Esophagus mucosa (tissue), 1 donor: ENCODE measurements around the gene ADAMTSL5. TPM values are rescaled to one million over a fixed set of nuclear protein-coding genes. Genes with fewer than 3 reads are reported as not detected.
"Not testable (repeated sequence)": the region's sequence is repeated elsewhere in the genome, so short reads cannot be mapped to it uniquely, and the experiment has no call there.

Experiments
- ATAC-seq: fragments of 200-7000 bp; cut with Tn5 transposase; one replicate; pipeline ENCODE4 v1.9.1; 2020
- total RNA-seq: library from RNA; stranded (reverse); gene quantifications from one replicate; pipeline ENCODE4 v1.2.4, GENCODE V29; 2023
- donor health status: DM: yes; HTN: yes; CAD: no.

ADAMTSL5 gene
- total RNA-seq, 1 donor from 2014 or later = 6.7 TPM

DNA sequence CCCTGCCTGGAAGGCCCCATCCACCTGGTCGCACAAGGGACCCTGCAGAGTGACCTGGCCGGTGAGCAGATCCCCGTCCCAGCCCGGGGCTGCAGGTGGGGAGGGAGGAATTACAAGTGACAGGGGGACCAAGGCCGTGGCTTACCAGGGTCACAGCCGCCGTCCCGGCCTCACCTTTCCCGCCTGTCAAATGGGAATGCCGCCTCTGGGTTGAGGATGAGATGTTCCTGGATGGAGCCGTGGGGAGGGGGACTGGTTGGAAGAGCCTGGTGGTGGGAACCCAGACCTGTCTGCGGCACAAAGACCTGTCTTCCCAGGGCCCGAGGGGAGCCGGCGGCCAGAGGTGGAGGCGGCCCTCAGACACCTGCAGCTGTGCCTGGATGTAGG, 16.6 kb upstream of the ADAMTSL5 start:
- no peak for ATAC-seq

DNA sequence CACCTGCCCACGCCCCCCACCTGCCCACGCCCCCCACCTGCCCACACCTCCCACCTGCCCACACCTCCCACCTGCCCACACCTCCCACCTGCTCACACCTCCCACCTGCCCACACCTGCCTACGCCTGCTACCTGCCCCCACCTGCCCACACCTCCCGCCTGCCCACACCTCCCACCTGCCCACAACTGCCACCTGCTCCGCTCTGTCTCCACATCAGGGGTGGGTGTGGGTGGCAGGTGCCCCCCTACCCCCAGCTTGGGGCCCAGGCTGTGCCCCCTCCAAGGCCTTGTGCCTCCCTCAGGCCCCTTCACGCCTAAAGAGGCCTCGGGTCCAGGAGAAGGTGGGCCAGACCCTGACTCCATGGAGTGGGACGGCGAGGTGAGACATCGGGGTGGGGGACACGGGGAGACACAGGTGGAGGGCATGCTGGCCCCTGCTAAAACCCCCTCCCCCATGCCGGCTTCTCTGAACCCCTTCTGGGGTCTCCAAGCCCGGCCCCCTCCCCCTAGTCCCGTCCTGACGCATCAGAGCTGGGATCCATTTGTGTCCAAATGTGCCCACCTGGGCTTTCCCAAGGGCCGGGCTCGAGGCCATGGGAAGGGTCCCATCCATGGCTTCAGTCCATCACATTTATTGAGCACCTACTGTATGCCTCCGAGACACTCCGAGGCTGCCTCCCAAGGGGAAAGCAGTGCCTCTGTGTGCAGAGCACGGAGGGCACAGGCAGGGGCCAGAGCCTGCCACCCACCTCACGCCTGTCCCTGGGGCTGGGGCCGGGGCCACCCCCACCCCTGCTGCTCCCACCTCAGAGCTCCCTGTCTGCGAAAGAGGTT, 16.0 kb upstream of the ADAMTSL5 start:
- ATAC-seq = no peak

DNA sequence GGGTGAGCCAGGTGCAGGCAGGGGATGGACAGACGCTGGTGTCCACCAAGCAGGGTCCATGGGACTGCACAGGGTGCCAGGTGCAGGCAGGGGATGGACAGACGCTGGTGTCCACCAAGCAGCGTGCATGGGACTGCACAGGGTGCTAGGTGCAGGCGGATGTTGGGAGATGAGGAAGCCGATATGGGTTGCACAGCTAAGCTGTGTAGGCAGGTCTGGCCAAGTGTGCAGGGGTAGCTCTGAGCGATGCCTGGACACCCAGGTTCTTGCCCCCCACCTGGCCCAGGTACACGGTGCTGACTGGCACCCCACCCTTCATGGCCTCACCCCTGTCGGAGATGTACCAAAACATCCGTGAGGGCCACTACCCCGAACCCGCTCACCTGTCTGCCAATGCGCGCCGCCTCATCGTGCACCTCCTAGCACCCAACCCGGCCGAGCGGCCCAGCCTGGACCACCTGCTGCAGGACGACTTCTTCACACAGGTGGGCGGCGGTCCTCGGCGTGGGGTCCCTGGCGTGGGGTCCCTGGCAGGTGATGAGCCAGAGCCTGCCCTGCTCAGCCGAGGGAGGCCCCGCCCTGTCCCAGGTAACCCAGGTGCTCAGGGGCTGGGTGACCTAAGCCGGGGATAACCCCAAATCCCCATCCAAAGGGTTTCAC, 15.0 kb upstream of the ADAMTSL5 start:
- ATAC-seq = no peak

DNA sequence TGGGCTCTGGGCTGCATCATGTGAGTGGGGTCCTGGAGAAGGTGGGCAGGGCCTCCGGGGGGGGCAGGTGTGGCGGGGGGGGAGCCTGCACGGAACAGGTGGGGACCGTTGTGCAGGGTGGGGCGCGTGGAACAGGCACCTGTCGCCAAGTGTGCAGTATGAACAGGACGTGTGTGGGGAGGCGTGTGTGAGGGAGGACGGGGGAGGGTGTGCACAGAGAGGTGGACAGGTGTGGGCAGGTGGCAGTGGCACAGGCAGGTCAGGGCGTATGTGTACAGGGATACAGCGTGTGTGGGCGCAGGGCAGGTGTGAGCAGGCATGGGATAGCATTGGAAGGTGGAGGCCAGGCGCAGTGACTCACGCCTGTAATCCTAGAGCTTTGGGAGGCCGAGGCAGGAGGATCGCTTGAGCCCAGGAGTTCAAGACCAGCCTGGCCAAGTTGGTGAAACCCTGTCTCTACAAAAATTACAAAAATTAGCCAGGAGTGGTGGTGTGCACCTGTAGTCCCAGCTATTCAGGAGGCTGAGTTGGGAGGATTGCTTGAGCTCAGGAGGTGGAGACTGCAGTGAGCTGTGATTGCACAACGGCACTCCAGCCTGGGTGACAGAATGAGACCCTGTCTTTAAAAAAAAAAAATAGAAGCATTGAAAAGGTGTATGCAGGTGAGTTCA, 14.3 kb upstream of the ADAMTSL5 start:
- peak; percentile 75 for ATAC-seq

DNA sequence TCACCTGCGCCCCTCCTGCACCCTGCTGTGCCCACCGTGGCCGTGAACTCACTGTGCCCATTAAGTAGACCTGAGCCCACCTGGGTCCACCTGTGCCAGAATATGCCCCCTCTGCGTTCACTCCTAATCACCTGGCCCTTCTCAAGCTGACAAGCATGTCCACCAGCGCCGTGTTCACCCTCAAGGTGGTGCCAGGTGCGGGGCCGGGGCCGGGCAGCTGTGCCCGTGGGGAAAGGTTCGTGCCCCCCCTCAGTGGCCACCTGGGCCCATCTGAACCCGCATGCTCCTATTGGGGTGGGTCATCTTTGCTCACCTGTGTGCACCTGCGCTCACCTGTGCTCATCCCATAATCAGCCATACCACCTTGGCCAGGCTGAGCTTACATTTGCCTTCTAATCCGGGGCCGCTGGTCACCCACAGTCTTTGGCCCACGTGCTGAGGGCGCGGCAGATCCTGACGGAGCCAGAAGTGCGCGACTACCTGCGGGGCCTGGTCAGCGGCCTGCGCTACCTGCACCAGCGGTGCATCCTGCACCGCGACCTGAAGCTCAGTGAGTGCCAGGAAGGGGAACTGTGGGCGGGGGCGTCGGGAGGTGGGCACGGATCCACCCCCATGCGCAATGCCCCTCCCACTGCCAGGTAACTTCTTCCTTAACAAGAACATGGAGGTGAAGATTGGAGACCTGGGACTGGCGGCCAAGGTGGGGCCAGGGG, 13.4 kb upstream of the ADAMTSL5 start:
- no peak for ATAC-seq

DNA sequence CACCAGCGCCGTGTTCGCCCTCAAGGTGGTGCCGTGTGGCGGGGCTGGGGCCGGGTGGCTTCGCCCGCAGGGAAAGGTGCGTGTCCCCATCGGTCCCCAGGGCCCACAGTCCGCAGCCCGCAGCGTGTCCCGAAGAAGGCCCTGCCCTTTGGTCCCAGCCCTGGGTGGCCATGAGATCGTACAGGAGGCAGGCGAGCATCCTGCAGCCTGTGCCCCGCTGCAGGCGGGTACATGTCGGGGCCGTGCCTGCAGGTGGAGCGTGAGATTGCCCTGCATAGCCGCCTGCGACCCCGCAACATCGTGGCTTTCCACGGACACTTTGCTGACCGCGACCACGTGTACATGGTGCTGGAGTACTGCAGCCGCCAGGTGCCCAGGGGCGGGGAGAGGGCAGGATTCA, 12.5 kb upstream of the ADAMTSL5 start:
- ATAC-seq = no peak

DNA sequence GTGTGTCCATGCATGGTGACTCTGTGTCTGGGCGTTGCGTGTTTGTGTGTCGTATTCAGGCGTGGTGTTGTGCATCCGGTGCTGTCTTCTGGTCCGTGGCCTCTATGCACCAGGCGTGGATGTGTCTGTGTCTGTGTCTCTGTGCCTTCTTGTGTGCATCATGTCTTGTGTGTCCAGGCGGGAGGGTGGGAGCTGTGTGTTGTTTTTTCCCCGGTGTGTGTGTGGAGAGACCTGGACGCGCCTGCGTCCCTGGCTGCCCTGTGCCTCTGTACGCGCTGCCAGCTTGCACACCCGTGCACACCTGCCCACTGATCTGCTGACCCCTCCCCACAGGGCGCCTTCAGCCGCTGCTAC, 12.1 kb upstream of the ADAMTSL5 start:
- no peak for ATAC-seq

DNA sequence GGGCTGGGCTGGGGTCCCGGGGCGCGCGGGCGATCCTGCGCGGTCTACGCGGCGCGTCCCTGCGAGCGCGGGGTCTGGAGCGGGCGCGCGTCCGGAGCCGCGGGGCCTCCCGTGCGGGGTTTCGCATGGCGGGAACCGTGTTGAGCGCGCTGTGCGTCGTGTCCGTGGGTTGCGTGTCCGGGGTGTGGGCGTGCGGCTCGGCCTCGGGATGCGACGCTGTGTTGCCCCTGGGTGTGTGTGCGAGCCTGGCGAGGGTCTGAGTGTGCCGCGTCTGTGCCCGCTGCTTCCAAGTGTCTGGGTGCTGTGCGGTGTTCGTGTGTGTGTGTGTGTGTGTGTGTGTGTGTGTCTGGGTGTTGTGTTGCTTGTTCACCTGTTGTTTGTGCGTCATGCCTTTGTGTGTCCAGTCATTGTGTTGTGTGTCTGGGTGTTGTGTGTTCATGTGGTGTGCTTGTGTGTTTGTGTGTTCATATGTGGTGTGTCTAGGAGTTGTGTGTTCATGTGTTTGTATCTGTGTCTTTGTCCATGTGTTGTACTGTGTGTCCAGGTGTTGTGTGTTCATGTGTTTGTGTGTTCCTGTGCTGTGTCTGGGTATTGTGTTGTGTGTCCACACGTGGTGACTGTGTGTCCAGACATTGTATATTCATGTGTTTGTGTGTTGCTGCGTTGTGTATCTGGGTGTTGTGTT, 11.6 kb upstream of the ADAMTSL5 start:
- no peak for ATAC-seq

DNA sequence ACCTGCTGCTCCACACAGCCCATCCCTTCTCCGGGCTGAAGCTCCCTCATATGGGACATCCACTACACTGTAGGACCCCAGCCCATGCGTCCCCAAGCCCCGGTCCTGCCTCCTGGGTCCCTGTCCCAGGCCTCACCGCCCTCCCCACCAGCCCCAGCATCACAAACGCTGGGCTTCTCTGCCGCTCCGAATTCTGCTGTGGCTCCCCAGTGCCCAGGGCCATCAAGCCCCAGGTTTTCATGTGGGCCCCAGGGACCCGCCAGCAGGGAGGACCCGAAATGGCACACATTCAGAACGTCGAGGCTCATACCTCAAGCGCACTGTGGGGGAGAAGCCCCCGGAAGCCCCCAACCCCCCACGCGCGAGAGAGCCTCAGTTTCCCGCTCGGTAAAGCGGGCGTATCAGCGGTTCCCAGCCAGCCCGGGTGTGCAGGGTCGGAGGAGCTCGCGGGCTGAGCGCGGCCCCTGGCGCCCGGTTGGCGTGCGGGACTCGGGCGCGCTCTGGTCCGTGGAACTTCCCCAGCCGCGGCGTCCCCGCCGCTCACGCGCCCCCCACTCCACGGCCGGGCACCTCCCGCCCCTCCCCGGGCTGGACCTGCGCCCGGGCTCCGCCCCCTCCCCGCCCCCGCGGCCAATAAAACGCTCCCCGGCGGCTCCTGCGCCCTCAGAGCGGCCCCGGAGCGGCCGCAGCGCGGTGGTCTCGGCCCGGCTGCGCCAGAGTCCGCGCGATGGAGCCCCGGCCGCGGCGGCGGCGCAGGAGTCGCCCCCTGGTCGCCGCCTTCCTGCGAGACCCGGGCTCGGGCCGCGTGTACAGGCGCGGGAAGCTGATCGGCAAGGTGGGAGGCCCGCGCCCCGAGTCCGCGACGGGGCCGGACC, 10.8 kb upstream of the ADAMTSL5 start, which contains the start of gene PLK5:
TSS of gene PLK5 (plus strand) at position 666 of the 875 bp plus-strand sequence. CDS start 2,920 bp downstream, outside the sequence.
- ATAC-seq = no peak

DNA sequence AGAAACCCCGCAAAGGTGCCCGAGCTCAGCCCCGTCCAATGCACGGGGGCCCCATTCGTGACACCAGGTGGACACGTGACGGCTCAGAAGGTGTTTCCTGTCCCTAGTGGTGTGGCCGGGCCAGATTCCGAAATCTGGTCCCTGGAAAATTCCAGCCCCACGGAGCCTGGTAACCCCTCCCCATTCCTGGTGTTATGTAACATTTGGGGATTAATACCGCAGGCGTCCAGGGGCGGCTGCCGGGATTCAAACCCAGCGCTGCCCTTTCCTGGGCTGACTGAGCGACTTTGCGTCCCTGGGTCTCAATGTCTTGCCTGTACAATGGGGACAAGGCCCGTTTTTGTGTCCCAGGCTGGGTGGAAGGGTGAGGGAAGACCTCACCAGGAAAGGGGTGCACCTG, 10.0 kb upstream of the ADAMTSL5 start:
- ATAC-seq = no peak

DNA sequence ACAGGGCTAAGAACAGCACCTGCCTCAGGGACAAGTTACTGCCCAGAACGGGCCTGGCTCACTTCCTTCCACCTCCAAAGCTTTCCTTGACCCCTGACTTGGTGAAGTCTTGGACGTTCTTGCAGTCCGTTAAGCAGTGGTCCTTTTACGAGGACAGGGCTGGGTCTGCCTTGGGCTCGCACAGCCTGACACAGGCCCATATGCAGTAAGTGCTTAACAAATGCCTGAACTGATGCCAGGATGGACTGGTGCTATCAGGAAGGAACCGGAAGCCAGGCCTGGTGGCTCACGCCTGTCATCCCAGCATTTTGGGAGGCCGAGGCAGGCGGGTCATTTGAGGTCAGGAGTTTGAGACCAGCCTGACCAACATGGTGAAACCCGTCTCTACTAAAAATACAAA, 9.2 kb upstream of the ADAMTSL5 start:
- ATAC-seq = no peak

DNA sequence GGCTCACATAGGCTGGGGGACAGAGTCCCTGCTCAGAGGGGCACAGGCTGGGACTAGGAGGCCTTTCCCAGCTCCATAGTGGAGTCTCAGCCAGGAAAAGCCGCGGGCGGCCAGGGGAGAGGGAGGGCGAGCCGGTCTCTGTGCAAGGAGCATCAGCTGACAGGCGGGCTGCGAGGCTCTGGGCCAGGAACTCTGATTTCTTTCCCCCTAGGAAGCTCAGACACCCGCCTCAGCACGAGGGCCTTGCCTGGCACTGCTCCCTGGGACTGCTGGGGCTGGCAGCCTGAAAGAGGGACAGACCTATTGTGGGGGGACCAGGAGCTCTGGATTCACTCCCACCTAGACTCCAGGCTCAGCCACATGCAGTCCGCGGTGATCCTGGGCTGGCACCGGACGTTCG, 8.8 kb upstream of the ADAMTSL5 start:
- no peak for ATAC-seq

DNA sequence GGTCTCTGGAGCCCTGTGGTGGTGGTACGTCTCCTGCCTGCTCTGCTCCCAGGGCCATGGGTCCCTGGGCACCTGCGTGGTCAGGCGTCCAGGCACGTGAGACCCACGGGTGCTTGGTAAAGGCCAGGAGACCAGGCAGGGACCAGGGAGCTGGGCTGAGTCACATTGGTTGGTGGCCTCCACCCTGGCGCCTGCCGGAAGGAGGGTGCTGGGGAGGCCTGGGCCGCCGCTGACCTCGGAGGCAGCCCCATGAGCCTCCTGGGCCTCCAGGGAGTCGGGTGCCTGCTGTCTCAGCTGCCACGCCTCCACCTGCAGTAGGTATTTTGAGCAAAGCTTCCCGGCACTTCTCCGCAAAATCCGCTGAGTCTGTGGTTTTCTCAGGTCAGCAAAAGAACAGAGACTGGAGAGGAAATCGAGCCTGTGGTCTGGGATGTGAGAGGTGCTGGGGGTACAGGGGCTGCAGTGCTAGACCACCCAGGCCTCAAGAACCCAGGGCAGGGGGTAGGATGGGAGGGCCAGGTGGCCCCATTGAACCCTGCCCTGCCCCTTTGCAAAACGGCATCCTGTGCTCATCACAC, 7.5 kb upstream of the ADAMTSL5 start:
- no peak for ATAC-seq

DNA sequence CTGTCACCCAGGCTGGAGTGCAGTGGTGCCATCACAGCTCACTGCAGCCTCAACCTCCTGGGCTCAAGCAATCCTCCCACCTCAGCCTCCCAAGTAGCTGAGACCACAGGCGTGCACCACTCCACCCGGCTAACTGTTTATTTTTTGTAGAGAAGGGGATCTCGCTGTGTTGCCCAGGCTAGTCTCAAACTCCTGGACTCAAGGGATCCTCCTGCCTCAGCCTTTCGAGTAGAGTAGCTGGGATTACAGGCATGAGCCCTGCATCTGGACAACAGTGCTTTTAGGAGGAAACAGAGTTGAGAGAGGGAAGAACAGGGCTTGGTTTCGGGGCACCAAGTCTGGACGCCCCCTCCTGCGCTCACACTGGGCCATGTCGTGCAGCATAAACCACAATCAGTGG, 7.0 kb upstream of the ADAMTSL5 start:
- not testable (repeated sequence) for ATAC-seq

DNA sequence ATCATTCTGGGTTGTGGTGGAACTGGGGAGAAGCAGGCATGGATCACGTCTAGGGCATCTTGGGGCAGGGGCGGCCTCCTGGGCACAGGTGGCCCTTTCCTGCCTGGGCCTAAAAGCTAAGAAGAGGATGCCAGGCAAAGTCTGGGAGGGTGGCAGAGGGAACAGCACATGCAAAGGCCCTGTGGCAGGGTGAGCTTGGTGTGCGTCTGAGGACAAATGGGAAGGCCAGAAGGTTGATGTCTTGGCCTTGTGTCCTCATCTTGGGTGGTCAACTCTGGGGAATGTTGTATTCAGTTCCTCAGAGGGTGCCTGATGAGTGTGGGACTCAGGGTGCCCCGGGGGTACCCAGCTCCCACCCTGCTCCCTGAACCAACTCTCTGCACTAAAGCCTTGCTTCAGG, 5.7 kb upstream of the ADAMTSL5 start:
- ATAC-seq = no peak

DNA sequence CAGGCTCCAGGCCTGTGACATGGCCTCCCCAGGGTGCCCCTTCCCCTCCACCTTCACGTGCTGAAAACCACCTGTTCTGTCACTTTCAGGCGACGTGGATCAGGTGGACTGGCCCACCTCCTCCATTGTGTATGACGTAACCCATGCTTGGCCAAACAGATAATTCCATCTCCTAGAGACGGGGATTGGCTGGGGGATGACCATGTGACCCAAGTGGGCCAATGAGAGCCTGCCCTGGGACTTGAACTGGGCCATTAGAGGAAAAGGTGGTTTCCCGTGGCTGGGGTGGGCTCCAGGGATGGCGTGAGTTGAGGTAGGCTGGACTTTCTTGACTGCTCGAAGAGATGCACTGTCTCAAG, 3.6 kb upstream of the ADAMTSL5 start:
- ATAC-seq = no peak

DNA sequence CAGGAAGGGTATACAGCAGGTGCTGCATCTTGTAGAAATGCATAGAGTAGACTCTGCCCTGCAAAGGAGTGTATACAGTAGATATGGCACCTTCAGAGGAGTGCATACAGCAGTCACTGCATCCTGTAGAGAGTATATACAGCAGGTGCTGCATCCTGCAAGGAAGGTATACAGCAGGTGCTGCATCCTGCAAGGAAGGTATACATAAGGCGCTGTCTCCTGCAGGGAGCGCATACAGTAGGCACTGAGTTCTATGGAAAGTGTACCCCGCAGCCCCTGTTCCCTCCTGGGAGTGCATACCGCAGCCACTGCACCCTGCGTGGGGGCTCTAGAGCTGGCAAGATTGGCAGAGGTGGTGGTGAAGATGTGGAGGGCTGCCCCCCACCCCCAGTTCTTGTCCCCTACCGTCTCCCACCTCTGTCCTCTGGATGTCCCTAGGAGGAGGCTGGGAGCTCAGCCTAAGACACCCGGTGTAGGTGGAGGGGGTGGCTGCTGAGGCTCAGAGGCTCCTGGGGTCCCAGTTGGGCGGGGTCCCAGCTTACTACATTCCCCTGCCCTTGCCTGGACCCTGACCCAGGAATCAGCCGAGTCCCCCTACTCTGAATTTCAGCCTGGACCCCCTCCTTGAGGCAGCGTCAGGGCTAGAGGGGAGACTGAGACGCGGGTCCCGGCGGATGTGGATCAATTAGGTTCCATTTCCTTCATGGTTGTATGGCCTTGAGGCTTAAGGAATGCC, 2.3 kb upstream of the ADAMTSL5 start:
- no peak for ATAC-seq

DNA sequence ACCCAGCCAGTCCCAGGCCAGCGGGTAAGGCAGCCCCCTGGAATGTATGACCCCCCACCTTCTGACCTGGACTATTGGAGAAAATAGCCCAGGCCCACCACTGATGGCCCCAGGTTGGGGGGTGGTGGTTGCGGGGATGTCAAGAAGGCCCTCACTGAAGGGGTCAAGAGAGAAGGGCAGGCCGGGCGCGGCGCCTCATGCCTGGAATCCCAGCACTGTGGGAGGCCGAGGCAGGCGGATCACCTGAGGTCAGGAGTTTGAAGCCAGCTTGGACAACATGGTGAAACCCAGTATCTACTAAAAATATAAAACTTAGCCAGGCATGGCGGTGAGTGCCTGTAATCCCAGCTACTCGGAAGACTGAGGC, 1.5 kb upstream of the ADAMTSL5 start:
- ATAC-seq = no peak

DNA sequence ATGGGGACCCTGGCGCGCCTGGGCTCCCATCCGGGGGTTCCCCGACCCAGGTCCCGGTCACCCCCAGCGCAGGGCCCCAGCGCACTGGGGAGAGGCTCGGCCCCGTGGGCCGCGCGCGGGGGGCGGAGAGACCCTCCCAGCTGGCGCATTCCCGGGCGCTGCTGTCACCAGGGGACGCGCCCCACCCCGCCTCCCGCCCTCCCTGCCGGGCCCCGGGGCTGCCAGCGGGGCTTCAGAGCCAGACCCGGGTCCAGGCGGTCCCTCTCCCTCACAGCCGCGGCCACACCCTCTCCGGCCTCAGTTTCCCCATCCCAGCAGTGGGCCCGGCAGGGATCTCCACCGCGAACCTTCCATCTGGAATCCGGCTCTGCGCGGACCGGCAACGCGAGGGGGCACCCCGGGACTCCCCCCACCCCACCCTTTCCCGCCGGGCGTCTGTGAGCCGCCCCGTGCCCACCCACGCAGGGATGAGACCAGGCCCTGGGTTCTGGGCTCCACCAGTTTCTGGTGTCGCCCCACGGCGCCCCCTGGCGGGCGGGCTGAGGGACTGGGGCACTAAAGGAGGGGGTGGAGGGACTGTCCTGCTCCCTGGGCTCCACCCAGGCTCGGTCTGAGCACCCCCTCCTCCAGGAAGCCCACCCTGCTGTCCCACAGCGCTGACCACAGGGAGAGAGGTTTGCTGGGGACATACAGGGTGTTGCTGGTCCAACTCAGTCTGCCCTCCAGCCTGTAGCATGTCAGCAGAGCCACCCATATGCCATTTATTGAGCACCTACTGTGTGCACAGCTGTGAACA, 878 bp upstream of the ADAMTSL5 start:
- peak; percentile 53 for ATAC-seq
